ENCODE results near the gene SULT1A2.
A peak's percentile ranks its signal among the peaks of the same experiment; 100 is the strongest.

Gene SULT1A2

GRCh38 chr16:28592511-28592910 lies 4.3 kb downstream of the SULT1A2 start:
- H3K4me3 Mint-ChIP-seq: no peak overlapping the region
- no peaks in the 10 kb centered on the region for H3K9me3 Mint-ChIP-seq
- no peak for DNase-seq (ENCODE audit: low spot score in 2 of 2)
- no peak overlapping the region for H3K27ac Mint-ChIP-seq (ENCODE audit: low read depth)
- peaks cover 11% of the 10 kb centered on the region for H3K36me3 Mint-ChIP-seq (ENCODE audit: insufficient read depth)
- no peaks in the 10 kb centered on the region for H3K4me1 Mint-ChIP-seq
- no peaks in the 10 kb centered on the region for H3K27me3 Mint-ChIP-seq
- no peak for ATAC-seq (replicated peaks; ENCODE audit: extremely low read depth, poor library complexity, severe bottlenecking)

GRCh38 chr16:28591355-28591754 lies 5.5 kb downstream of the SULT1A2 start:
- no peak for ATAC-seq (replicated peaks; ENCODE audit: extremely low read depth, poor library complexity, severe bottlenecking)
- H3K9me3 Mint-ChIP-seq: no peaks in the 10 kb centered on the region
- H3K4me3 Mint-ChIP-seq: no peak overlapping the region
- no peak for DNase-seq (ENCODE audit: low spot score in 2 of 2)
- H3K27me3 Mint-ChIP-seq: no peaks in the 10 kb centered on the region
- H3K36me3 Mint-ChIP-seq (ENCODE audit: insufficient read depth): peaks cover 19% of the 10 kb centered on the region
- H3K27ac Mint-ChIP-seq (ENCODE audit: low read depth): peak overlapping the region; percentile 32
- H3K4me1 Mint-ChIP-seq: no peaks in the 10 kb centered on the region

DNA sequence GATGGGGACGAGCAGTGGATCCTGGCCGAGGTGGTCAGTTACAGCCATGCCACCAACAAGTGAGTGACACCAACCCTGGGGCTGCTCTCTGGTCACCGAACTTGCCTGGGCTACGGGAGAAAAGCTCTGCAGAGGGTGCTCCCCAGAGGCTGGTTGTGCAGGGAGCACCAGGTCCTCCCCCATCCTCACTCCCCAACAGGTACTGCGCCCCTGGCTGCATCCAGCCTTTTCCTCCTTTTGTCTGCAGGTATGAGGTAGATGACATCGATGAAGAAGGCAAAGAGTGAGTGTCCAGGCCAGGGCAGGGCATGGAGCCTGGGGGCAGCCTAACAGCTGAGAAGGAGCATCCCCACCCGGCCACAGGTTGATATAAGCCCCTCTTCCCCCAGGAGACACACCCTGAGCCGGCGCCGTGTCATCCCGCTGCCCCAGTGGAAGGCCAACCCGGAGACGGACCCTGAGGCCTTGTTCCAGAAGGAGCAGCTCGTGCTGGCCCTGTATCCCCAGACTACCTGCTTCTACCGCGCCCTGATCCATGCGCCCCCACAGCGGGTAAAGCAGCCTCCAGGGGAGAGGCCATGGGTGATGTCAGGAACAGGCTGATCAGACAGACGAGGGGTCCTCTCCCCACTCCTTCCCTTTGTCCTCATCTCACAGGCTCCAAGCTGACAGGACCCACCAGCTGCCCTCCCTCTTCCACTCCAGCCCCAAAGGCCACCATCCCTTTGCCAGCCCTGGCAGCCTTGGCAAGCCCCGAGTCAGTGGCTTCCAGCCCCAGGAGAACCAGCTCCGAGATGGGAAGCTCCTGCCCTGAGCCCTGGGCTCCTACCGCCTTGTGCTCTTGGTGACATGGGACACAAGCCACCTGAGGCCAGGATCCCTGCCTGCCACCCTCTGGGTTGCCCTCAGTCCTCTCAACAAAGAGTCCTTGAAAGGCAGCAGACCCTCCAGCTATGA lies 6.2 kb downstream of the SULT1A2 start:
- ATAC-seq (replicated peaks; ENCODE audit: extremely low read depth, poor library complexity, severe bottlenecking): no peak
- no peak overlapping the region for H3K4me3 Mint-ChIP-seq
- no peaks in the 10 kb centered on the region for H3K9me3 Mint-ChIP-seq
- no peak for DNase-seq (ENCODE audit: low spot score in 2 of 2)
- no peaks in the 10 kb centered on the region for H3K27me3 Mint-ChIP-seq
- H3K4me1 Mint-ChIP-seq: no peaks in the 10 kb centered on the region
- H3K36me3 Mint-ChIP-seq (ENCODE audit: insufficient read depth): peaks cover 22% of the 10 kb centered on the region
- H3K27ac Mint-ChIP-seq (ENCODE audit: low read depth): peak overlapping the region; percentile 32

- Mint-ChIP-seq H3K36me3 (ENCODE audit: insufficient read depth) (peaks cover 28% of the 10 kb centered on the region), H3K9me3 (no peaks in the 10 kb centered on the region), H3K27me3 (no peaks in the 10 kb centered on the region), H3K4me1 (no peaks in the 10 kb centered on the region), H3K27ac (ENCODE audit: low read depth) (no peak overlapping the region), H3K4me3 (no peak overlapping the region)
- ATAC-seq (replicated peaks; ENCODE audit: extremely low read depth, poor library complexity, severe bottlenecking) (no peak), DNase-seq (ENCODE audit: low spot score in 2 of 2) (no peak)
Observed at GRCh38 chr16:28589930-28590329, 6.9 kb downstream of the SULT1A2 start.

- Mint-ChIP-seq H3K9me3 (no peaks in the 10 kb centered on the region), H3K27me3 (no peaks in the 10 kb centered on the region), H3K27ac (ENCODE audit: low read depth) (no peak overlapping the region), H3K4me1 (no peaks in the 10 kb centered on the region), H3K36me3 (ENCODE audit: insufficient read depth) (peaks cover 36% of the 10 kb centered on the region), H3K4me3 (no peak overlapping the region)
- ATAC-seq (replicated peaks; ENCODE audit: extremely low read depth, poor library complexity, severe bottlenecking) (no peak), DNase-seq (ENCODE audit: low spot score in 2 of 2) (no peak)
Observed at GRCh38 chr16:28589069-28589468, 7.8 kb downstream of the SULT1A2 start.

DNA sequence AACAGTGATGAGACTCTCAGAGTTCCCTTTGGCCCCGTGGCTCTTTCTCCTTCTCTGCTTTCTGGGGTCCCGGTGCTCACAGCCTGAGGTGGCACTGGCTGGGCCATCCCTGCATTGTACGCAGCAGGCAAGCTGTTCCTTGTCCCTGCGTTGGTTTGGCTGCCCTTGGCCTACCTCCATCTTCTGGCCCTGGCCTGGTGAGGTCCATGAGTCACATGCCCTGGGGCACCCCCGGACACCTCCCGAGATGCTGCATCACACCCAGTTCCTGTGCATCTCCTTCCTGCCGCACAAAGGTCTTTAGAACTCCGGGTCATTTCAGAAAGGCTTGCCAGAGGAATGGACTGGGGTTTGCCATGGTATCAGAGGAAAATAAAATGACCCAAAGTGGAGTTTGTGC lies 9.5 kb downstream of the SULT1A2 start:
- no peaks in the 10 kb centered on the region for H3K4me1 Mint-ChIP-seq
- H3K9me3 Mint-ChIP-seq: no peaks in the 10 kb centered on the region
- DNase-seq (ENCODE audit: low spot score in 2 of 2): no peak
- H3K27ac Mint-ChIP-seq (ENCODE audit: low read depth): no peak overlapping the region
- H3K27me3 Mint-ChIP-seq: no peaks in the 10 kb centered on the region
- H3K4me3 Mint-ChIP-seq: no peak overlapping the region
- peaks cover 45% of the 10 kb centered on the region for H3K36me3 Mint-ChIP-seq (ENCODE audit: insufficient read depth)
- ATAC-seq (replicated peaks; ENCODE audit: extremely low read depth, poor library complexity, severe bottlenecking): no peak

DNA sequence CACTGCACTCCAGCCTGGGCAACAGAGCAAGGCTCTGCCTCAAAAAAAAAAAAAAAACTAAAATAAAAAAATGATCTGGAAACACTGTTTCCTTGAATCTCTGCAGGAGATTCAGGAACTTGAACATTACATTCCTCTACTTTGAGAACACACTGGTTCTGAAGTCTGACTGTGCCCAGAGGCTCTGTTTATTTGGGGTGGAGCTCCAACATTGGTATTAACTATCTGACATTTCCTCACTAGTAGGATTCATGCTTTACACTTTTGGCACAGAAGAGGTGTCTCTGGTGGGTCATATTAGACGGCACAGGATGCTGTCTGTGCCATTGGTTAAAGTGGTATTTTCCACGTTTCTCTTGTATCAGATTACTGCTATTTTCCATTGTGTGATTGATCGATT lies 10.4 kb downstream of the SULT1A2 start:
- Mint-ChIP-seq H3K9me3 (no peaks in the 10 kb centered on the region), H3K27me3 (no peaks in the 10 kb centered on the region), H3K4me3 (no peak overlapping the region), H3K4me1 (no peaks in the 10 kb centered on the region), H3K27ac (ENCODE audit: low read depth) (no peak overlapping the region), H3K36me3 (ENCODE audit: insufficient read depth) (peaks cover 51% of the 10 kb centered on the region)
- DNase-seq (ENCODE audit: low spot score in 2 of 2) (no peak), ATAC-seq (replicated peaks; ENCODE audit: extremely low read depth, poor library complexity, severe bottlenecking) (no peak)

- H3K4me3 Mint-ChIP-seq: no peak overlapping the region
- DNase-seq (ENCODE audit: low spot score in 2 of 2) (no peak), ATAC-seq (replicated peaks; ENCODE audit: extremely low read depth, poor library complexity, severe bottlenecking) (no peak)
- no peak overlapping the region for H3K27ac Mint-ChIP-seq (ENCODE audit: low read depth)
- H3K9me3 Mint-ChIP-seq: no peaks in the 10 kb centered on the region
- H3K27me3 Mint-ChIP-seq: no peaks in the 10 kb centered on the region
- H3K4me1 Mint-ChIP-seq: no peaks in the 10 kb centered on the region
- peaks cover 54% of the 10 kb centered on the region for H3K36me3 Mint-ChIP-seq (ENCODE audit: insufficient read depth)
Observed at GRCh38 chr16:28585674-28586073, 11.2 kb downstream of the SULT1A2 start.

- H3K27ac Mint-ChIP-seq (ENCODE audit: low read depth): no peak overlapping the region
- no peak for ATAC-seq (replicated peaks; ENCODE audit: extremely low read depth, poor library complexity, severe bottlenecking)
- peaks cover 49% of the 10 kb centered on the region for H3K36me3 Mint-ChIP-seq (ENCODE audit: insufficient read depth)
- H3K4me1 Mint-ChIP-seq: no peaks in the 10 kb centered on the region
- H3K4me3 Mint-ChIP-seq: no peak overlapping the region
- H3K9me3 Mint-ChIP-seq: no peaks in the 10 kb centered on the region
- no peaks in the 10 kb centered on the region for H3K27me3 Mint-ChIP-seq
- no peak for DNase-seq (ENCODE audit: low spot score in 2 of 2)
Observed at GRCh38 chr16:28580726-28581315, 16.0 kb downstream of the SULT1A2 start.

DNA sequence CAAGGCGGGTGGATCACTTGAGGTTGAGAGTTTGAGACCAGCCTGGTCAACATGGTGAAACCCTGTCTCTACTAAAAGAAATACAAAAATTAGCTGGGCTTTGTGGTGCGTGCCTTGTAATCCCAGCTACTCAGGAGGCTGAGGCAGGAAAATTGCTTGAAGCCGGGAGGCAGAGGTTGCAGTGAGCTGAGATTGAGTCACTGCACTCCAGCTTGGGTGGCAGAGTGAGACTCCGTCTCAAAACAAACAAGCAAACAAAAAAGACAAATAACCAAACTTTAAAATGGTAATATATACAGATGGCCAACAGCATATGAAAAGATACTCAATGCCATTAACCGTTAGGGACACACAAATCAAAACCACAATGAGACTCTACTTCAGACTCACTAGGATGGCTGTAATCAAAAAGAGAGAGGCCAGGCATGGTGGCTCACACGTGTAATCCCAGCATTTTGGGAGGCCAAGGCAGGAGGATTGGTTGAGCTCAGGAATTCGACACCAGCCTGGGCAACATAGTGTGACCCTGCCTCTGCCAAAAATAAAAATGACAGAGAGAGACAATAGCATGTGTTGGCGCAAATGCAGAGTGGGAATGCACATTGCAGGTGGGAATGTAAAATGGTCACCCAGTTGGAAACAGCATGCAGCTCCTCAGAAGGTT lies 21.3 kb downstream of the SULT1A2 start:
- DNase-seq (ENCODE audit: low spot score in 2 of 2) (no peak), ATAC-seq (replicated peaks; ENCODE audit: extremely low read depth, poor library complexity, severe bottlenecking) (no peak)
- Mint-ChIP-seq H3K4me3 (no peak overlapping the region), H3K36me3 (ENCODE audit: insufficient read depth) (peaks cover 18% of the 10 kb centered on the region), H3K27ac (ENCODE audit: low read depth) (no peak overlapping the region), H3K4me1 (peaks cover 33% of the 10 kb centered on the region), H3K9me3 (no peaks in the 10 kb centered on the region), H3K27me3 (no peaks in the 10 kb centered on the region)

GRCh38 chr16:28574925-28575324 lies 21.9 kb downstream of the SULT1A2 start:
- peak overlapping the region; percentile 66 for H3K27ac Mint-ChIP-seq (ENCODE audit: low read depth)
- H3K9me3 Mint-ChIP-seq: no peaks in the 10 kb centered on the region
- peaks cover 18% of the 10 kb centered on the region for H3K36me3 Mint-ChIP-seq (ENCODE audit: insufficient read depth)
- H3K27me3 Mint-ChIP-seq: no peaks in the 10 kb centered on the region
- H3K4me1 Mint-ChIP-seq: peaks cover 37% of the 10 kb centered on the region
- DNase-seq (ENCODE audit: low spot score in 2 of 2) (no peak), ATAC-seq (replicated peaks; ENCODE audit: extremely low read depth, poor library complexity, severe bottlenecking) (no peak)
- no peak overlapping the region for H3K4me3 Mint-ChIP-seq

DNA sequence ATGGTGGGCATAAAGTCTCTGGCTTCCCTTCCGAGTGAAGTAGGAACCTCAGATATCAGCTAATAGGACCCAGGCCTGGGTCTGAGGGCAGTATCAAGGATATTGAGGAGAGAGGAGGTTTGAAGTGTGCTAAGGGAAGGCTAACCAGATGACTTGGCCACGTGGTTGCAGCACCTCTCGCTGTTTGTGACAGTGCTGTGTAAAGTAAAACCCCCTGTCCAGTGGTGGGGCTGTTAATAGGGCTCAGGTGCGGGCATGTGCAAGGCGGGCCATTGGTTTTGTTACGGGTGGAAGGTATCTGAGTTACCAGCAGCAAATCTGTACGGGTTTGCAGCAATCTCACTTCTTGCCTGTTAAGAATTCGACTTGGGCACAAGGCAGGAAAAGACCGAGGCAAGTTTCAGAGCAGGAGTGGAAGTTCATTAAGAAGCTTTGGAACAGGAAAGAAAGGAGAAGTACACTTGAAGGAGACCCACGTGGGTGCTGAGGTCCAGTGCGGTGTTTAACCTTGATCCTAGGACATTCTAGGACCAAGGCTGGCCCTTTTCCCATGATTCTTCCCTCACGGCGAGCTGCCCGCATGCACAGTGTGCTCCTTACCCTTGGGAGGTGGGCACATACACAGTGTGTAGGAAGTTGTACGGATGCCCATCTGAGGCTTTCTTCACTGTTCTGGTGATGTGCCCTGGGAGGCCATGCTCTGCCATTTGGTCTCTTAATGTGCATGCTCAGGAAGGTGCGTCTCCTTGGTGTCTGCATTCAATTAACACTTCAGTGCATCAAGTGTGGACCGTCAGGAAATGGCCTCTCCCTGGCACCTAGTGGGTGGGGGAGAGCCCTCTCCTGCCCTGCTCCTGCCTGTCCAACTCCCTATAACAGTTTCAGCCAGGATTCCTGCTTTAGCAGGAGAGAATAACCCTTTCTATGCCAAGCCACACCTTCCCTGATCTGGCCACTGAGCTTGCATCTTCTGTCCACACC lies 22.8 kb downstream of the SULT1A2 start:
- Mint-ChIP-seq H3K27ac (ENCODE audit: low read depth) (peak overlapping the region; percentile 66), H3K36me3 (ENCODE audit: insufficient read depth) (peaks cover 13% of the 10 kb centered on the region), H3K27me3 (no peaks in the 10 kb centered on the region), H3K9me3 (no peaks in the 10 kb centered on the region), H3K4me3 (no peak overlapping the region), H3K4me1 (peaks cover 46% of the 10 kb centered on the region)
- DNase-seq (ENCODE audit: low spot score in 2 of 2): no peak
- no peak for ATAC-seq (replicated peaks; ENCODE audit: extremely low read depth, poor library complexity, severe bottlenecking)
